ENCODE results near the gene USP47. TPM values are rescaled to one million over a fixed set of nuclear protein-coding genes. Genes with fewer than 3 reads are reported as not detected.

USP47 gene
- total and polyA plus RNA-seq, 2 donors, result 37.6 to 170 TPM

DNA sequence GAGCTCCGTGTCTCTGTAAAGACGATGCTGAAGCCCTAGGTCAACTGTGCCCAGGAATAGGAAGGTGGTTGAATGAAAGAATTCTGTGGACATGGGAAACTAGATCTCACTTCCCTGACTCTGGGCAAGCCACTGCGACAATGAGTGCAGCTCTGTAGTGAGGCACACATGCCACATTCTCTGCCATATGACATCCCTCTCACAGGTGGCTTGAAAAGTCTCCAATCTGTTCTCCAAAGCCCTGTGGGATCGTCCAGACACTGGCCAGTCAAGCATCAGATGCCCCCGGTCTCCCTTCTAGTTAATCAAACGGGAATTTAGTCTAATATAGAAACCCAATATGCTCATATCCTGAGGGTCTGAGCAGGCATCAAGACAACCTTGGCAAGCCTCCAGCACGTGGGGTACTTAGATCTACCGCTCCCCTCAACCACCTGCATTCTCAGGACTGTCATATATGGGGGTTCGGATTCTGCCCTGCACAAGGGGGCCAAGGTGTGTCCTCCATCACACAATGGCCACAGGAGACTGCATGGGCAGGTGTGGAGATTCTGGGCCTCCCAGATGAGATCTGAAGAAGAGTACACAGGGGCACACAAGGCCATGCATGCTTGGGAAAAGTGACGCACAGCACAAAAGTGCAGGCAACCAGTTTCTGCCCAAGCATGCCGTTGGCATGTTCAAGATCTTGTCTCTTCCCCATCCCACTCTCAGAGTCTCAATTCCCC is 154.7 kb downstream of the USP47 start:
- WGBS, result 86% methylated on average over 11 of the region's 11 CpGs
- Histone ChIP-seq H3K27ac (ENCODE audit: low read depth) (no peak overlapping the region), H3K4me1 (ENCODE audit: insufficient read depth) (no peaks in the 10 kb centered on the region), H3K36me3 (ENCODE audit: insufficient read depth) (no peaks in the 10 kb centered on the region), H3K4me3 (ENCODE audit: low read depth, low read length) (no peak overlapping the region)
- no peak for DNase-seq (ENCODE audit: extremely low spot score)

DNA sequence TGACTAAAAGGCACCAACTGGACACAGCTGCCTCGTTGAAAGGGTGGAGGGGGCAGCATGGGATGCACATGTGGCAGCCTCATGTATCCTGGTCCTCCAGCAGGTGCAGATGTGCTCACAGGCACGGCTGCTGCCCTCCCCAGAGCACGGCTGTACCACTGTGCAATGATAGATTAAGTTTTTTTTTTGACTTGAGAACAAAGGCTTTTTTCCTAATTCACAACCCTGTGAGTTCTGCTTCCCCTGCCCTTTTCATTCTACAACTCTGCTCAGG is 155.2 kb downstream of the USP47 start:
- no peak for DNase-seq (ENCODE audit: extremely low spot score)
- no peak overlapping the region for H3K4me3 ChIP-seq (ENCODE audit: low read depth, low read length)
- H3K4me1 ChIP-seq (ENCODE audit: insufficient read depth), result no peaks in the 10 kb centered on the region
- no peak overlapping the region for H3K27ac ChIP-seq (ENCODE audit: low read depth)
- 82% methylated on average over 3 of the region's 3 CpGs for WGBS
- no peaks in the 10 kb centered on the region for H3K36me3 ChIP-seq (ENCODE audit: insufficient read depth)

DNA sequence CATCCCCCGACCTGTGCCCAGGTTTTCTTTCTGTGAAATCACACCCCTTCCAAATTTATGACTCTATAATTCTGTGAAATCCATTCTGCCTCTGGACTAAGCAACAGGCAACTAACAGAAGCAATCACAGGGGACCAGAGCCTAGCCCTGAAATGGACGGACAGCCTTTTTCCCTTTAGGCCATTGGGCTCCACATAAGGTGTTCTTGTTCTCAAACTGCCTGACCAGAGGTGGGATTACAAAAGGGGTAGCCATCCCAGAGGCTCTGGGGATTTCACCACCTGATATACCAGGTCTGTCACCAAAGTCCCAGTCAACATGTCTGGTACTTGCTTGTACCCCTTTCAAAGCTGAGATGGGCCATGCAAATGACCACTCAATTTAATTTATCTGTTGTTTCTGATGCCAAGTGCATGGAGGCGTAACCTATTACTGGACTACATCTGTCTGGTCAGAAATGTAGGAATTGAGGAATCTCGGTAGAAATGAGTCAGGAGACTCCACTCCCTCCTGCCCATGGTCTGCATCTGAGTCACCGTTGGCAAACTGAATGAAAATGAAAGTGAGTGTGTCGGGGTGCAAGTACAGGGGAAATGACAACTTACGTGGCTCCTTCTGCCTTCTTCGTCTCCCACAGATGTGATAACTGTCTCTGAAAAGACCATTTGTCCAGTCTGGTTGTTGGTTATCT is 156.5 kb downstream of the USP47 start:
- Histone ChIP-seq H3K36me3 (ENCODE audit: insufficient read depth) (no peaks in the 10 kb centered on the region), H3K27ac (ENCODE audit: low read depth) (no peak overlapping the region), H3K4me1 (ENCODE audit: insufficient read depth) (no peaks in the 10 kb centered on the region), H3K4me3 (ENCODE audit: low read depth, low read length) (no peak overlapping the region)
- DNase-seq (ENCODE audit: extremely low spot score), result no peak
- 71% methylated on average over 8 of the region's 8 CpGs for WGBS

DNA sequence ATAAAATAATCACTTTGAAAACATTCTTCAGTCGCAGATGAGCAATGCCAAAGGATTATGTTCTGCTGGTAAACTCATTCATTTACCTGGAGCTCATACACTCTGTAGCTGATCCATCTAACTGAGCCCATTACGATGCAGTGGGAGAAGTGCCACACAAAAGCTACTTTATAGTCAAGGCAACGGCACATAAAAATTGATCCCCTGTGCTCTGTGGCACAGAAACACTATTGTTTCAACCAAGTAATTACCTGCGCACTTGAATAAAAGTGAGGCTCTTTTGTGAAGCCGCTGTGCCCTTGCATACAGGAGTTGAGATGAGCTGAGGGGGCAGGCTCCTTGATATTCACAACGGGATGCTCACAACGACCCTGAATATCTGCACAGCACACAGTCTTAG is 159.4 kb downstream of the USP47 start:
- no peaks in the 10 kb centered on the region for H3K36me3 ChIP-seq (ENCODE audit: insufficient read depth)
- WGBS, result 88% methylated on average over 7 of the region's 7 CpGs
- H3K4me3 ChIP-seq (ENCODE audit: low read depth, low read length), result no peak overlapping the region
- H3K4me1 ChIP-seq (ENCODE audit: insufficient read depth), result no peaks in the 10 kb centered on the region
- DNase-seq (ENCODE audit: extremely low spot score), result no peak
- H3K27ac ChIP-seq (ENCODE audit: low read depth), result no peak overlapping the region

DNA sequence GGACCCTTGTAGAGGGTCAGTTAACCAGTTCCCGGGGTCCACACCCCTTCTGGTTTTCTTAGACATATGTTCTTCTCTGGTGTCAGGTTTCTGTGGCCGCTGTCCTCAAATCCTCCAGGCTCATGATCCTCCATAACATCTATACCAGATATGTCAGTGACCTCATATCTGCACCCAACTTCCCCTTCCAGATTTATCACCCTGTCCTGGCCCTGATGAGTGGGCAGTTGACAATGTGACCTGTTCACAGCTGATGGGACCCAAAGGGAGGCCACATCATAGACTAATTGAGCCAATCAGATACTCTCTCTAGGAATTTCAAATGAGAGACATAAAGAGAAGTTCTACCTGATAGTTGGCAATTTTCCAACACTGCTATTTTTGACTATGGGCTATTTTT is 161.6 kb downstream of the USP47 start:
- no peaks in the 10 kb centered on the region for H3K4me1 ChIP-seq (ENCODE audit: insufficient read depth)
- no peak overlapping the region for H3K27ac ChIP-seq (ENCODE audit: low read depth)
- no peak for DNase-seq (ENCODE audit: extremely low spot score)
- no peaks in the 10 kb centered on the region for H3K36me3 ChIP-seq (ENCODE audit: insufficient read depth)
- H3K4me3 ChIP-seq (ENCODE audit: low read depth, low read length), result no peak overlapping the region
- 92% methylated on average over 2 of the region's 2 CpGs for WGBS

DNA sequence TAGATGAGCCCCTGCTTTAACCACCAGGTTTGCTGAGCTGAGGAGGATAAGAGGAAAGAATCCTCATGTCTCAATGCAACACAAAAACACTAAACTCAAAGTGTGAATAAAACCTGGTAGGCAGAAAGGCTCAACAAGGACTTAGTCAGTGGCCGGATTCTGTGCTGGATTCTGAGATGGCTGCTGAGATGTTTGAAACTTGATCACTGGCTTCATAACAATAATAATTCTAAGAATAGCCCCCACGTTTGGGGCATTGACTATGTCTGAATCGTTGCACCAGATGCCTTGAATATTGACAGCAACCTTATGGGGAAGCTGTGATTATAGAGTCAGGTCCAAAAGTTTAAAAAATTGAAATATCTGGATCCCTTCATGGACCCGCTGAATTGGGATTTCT is 162.0 kb downstream of the USP47 start:
- WGBS, result 82% methylated on average over 4 of the region's 4 CpGs

DNA sequence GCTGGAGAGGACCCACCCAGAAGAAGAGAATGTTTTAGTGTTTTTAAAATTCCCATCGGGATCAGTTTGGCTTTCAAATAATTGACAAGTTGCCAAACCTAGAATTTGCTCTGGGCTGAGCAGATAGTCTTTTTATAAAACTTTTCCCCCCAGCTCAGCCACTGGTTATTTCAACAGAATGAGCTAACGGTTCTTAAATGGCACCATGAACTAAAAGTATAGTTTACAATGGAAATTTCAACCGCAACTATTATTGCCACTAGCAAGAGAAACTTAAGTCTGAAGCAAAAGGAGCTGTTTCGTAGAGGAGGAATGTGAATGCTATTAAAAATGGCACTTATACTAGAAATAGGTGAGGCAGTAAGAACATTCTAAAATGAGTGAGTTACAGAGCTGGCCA is 163.3 kb downstream of the USP47 start:
- DNase-seq (ENCODE audit: extremely low spot score), result no peak
- WGBS, result 64% methylated on average over 4 of the region's 4 CpGs

More for the DNA sequence above, 162.0 kb downstream of the USP47 start:
- H3K4me1 ChIP-seq (ENCODE audit: insufficient read depth), result no peaks in the 10 kb centered on the region
- no peak overlapping the region for H3K27ac ChIP-seq (ENCODE audit: low read depth)
- DNase-seq (ENCODE audit: extremely low spot score), result no peak
- H3K4me3 ChIP-seq (ENCODE audit: low read depth, low read length), result no peak overlapping the region
- H3K36me3 ChIP-seq (ENCODE audit: insufficient read depth), result no peaks in the 10 kb centered on the region

DNA sequence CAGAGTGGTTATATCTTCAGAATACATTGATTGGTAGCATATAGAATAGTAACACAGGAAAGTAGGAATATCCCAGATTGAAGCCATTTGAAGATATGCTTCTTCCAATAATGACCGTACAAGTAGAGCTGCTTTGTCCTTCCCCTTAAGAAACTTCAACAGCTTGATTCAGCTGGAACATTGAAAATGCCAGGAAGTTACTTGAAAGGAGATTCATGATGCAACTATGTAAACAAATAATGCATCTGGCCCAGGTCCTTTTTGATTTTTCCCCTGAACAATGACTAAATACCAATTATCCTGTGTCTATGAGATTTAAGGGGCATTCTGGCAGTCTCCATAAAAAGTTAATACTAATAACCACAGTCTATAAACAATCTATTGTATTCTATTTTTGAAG is 163.7 kb downstream of the USP47 start:
- no peaks in the 10 kb centered on the region for H3K4me1 ChIP-seq (ENCODE audit: insufficient read depth)
- DNase-seq (ENCODE audit: extremely low spot score), result no peak
- no peaks in the 10 kb centered on the region for H3K36me3 ChIP-seq (ENCODE audit: insufficient read depth)
- H3K27ac ChIP-seq (ENCODE audit: low read depth), result no peak overlapping the region
- no peak overlapping the region for H3K4me3 ChIP-seq (ENCODE audit: low read depth, low read length)
- 40% methylated on average over 1 of the region's 1 CpG for WGBS

More for the DNA sequence above, 163.3 kb downstream of the USP47 start:
- Histone ChIP-seq H3K36me3 (ENCODE audit: insufficient read depth) (no peaks in the 10 kb centered on the region), H3K4me3 (ENCODE audit: low read depth, low read length) (no peak overlapping the region), H3K27ac (ENCODE audit: low read depth) (no peak overlapping the region), H3K4me1 (ENCODE audit: insufficient read depth) (no peaks in the 10 kb centered on the region)

DNA sequence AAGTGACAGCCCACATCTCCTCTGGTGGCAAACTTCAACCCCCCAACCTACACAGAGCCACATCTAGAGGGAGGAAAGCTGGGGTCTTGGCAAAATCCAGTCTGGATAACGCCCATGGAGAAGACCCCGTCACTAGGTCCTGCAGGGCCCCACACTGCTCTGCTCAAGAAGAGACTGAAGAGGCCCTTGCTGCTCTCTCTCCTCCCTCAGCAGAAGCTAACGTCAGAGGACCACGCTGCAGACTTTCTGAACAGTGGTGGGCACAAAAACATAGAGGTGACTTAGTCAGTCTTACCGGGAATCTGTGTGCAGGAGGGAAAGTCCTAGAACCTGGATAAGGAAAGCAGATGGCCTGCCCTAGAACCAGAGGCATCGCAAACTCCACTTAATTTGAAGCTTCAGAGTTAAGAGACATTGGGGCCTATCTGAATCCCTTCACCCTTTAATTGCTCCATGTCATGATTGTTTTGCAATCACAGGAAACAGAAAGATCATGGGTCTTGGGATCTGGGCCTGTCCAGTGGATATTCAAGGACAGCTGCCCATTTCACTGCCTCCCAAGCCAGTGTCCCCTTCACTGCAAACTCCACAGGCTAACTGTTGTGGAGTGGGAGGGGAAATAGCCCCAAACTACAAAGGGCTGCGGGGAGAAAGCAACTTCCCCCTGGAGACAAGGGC is 164.9 kb downstream of the USP47 start:
- 92% methylated on average over 7 of the region's 7 CpGs for WGBS
- Histone ChIP-seq H3K4me3 (ENCODE audit: low read depth, low read length) (no peak overlapping the region), H3K27ac (ENCODE audit: low read depth) (peak overlapping the region; percentile 12), H3K4me1 (ENCODE audit: insufficient read depth) (no peaks in the 10 kb centered on the region), H3K36me3 (ENCODE audit: insufficient read depth) (no peaks in the 10 kb centered on the region)
- DNase-seq (ENCODE audit: extremely low spot score), result no peak

DNA sequence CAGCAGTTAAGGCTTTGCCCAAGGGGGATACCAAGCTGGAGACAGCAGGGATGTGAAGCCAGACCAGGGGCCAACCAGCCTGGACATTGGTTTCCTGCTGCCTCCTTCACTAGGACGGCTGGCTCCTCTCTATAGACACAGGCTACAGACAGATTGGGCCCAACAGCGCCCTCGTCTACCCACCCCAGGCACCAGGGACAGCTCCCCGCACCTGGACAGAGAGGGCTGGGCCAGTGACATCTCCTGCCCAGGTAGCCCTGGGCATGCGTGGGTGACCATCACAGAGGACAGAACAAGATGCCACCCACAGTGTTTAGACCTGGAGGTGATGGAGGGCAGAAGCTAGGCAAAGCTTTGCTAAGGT is 165.4 kb downstream of the USP47 start:
- no peak for DNase-seq (ENCODE audit: extremely low spot score)
- no peak overlapping the region for H3K27ac ChIP-seq (ENCODE audit: low read depth)
- no peaks in the 10 kb centered on the region for H3K4me1 ChIP-seq (ENCODE audit: insufficient read depth)
- no peaks in the 10 kb centered on the region for H3K36me3 ChIP-seq (ENCODE audit: insufficient read depth)
- no peak overlapping the region for H3K4me3 ChIP-seq (ENCODE audit: low read depth, low read length)
- WGBS, result 93% methylated on average over 5 of the region's 5 CpGs

DNA sequence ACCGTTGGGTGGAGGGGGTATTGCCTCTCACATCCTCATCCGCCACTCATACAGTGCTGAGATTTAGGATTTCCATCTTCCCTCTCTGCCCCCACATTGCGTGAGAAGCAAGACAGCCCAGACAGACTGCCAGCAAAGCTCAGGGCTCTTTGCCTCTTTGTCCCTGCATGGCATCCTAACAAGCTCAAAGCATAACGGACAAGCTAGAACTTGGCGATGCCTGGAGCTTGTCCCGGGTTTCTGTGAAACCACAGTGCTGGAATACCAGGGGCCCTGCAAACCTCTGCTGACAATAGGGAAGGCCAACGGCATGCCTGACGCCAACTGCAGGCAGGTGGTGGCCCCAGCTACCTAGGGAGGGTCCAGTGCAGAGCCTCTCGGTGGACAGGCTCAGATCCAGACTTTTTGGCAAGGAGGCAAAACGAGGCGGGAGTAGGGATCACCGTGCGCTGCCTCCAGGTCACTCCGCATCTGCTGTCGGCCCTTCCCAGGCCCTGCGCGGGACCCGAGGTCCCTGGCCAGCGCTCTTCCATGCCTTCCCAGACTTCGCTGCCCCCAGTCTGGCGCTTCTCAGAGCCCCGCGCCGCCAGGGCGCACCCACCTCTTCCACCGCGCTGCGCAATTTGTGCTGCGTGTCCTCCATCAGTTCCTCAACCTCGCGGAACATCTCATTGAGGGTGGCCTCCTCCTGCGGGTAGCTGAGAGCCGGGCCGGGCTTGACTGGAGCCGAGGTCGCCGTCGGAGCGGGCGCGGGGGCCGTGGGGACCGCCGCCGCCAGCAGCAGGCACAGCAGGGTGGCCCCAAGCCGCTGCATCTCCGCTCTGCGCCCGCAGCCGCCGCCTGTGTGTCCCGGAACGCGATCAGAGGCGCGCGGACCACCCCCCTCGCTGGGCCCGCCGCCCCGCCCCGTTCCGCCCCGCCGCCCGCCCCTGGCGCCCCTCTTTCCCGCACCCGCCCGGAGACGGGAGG is 166.3 kb downstream of the USP47 start, which contains the start of gene DKK3:
Gene DKK3, minus strand, starts transcription at position 858 of the 969 bp plus-strand sequence. Its CDS starts 44 bp downstream, at position 814.
- no peak for DNase-seq (ENCODE audit: extremely low spot score)
- 6% methylated on average over 71 of the region's 71 CpGs for WGBS
- H3K4me1 ChIP-seq (ENCODE audit: insufficient read depth), result no peaks in the 10 kb centered on the region
- peak within 1 kb of the TSS; percentile 77 for H3K27ac ChIP-seq (ENCODE audit: low read depth)
- peak within 1 kb of the TSS; percentile 45 for H3K4me3 ChIP-seq (ENCODE audit: low read depth, low read length)
- H3K36me3 ChIP-seq (ENCODE audit: insufficient read depth), result no peaks in the 10 kb centered on the region
